Ishikawa (cell line): ENCODE results near the gene SRSF7.

Experiments
- CEBPB ChIP-seq: IDR thresholded peaks from 2 replicates; pipeline ENCODE4 v1.6.1; 2012
- CREB1 ChIP-seq: IDR thresholded peaks from 2 replicates; pipeline ENCODE4 v1.6.1; 2012; ENCODE audit warnings: low read depth
- EGR1 ChIP-seq: IDR thresholded peaks from 2 replicates; pipeline ENCODE4 v1.6.1; 2012
- EP300 ChIP-seq: IDR thresholded peaks from 2 replicates; pipeline ENCODE4 v1.6.1; 2012; ENCODE audit warnings: borderline replicate concordance
- FOXM1 ChIP-seq: IDR thresholded peaks from 2 replicates; pipeline ENCODE4 v1.6.1; 2012; ENCODE audit warnings: low read depth, borderline replicate concordance
- MAX ChIP-seq: IDR thresholded peaks from 2 replicates; pipeline ENCODE4 v1.6.1; 2012
- NFIC ChIP-seq: IDR thresholded peaks from 2 replicates; pipeline ENCODE4 v1.6.1; 2012
- RAD21 ChIP-seq: IDR thresholded peaks from 2 replicates; pipeline ENCODE4 v1.6.1; 2012; ENCODE audit warnings: low read depth
- REST ChIP-seq: IDR thresholded peaks from 2 replicates; pipeline ENCODE4 v1.6.1; 2012; ENCODE audit warnings: low read depth, mild to moderate bottlenecking
- TAF1 ChIP-seq: IDR thresholded peaks from 2 replicates; pipeline ENCODE4 v1.6.1; 2012; ENCODE audit warnings: low read depth, mild to moderate bottlenecking
- TCF12 ChIP-seq: IDR thresholded peaks from 2 replicates; pipeline ENCODE4 v1.6.1; 2012; ENCODE audit warnings: low read depth
- YY1 ChIP-seq: IDR thresholded peaks from 2 replicates; pipeline ENCODE4 v1.6.1; 2012; ENCODE audit warnings: low read depth
- ZBTB7A ChIP-seq: IDR thresholded peaks from 2 replicates; pipeline ENCODE4 v1.6.1; 2012; ENCODE audit warnings: low read depth
- TF ChIP-seq, protein P1 (sequence below): IDR thresholded peaks from 2 replicates; pipeline ENCODE4 v1.6.1; 2012

GRCh38 chr2:38754049-38754448 lies 2.9 kb upstream of the SRSF7 start:
- TF ChIP-seq EP300 = no peak
- TF ChIP-seq, protein P1, sequence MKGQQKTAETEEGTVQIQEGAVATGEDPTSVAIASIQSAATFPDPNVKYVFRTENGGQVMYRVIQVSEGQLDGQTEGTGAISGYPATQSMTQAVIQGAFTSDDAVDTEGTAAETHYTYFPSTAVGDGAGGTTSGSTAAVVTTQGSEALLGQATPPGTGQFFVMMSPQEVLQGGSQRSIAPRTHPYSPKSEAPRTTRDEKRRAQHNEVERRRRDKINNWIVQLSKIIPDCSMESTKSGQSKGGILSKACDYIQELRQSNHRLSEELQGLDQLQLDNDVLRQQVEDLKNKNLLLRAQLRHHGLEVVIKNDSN = no peak
- TF ChIP-seq FOXM1 = no peak
- TF ChIP-seq CREB1 = no peak
- TF ChIP-seq EGR1 = no peak
- no peak for TF ChIP-seq TAF1
- no peak for TF ChIP-seq ZBTB7A
- no peak for TF ChIP-seq MAX
- TF ChIP-seq RAD21 = no peak
- TF ChIP-seq NFIC = no peak
- TF ChIP-seq CEBPB = no peak
- no peak for TF ChIP-seq YY1
- TF ChIP-seq REST = no peak
- no peak for TF ChIP-seq TCF12
